ENCODE results near the gene TMEM259.

TMEM259 gene

DNA sequence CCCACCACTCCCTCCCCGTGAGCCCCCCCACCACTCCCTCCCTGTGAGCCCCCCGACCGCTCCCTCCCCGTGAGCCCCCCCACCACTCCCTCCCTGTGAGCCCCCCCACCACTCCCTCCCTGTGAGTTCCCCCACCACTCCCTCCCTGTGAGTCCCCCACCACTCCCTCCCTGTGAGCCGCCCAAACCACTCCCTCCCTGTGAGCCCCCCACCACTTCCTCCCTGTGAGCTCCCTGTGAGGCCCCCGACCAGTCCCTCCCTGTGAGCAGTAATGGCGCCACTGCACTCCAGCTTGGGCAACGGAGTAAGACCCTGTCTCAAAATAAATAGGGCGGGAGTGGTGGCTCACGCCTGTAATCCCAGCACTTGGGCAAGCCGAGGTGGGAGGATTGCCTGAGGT lies 28.9 kb upstream of the TMEM259 start:
- DNase-seq (ENCODE audit: low read depth): no peak
- H3K4me3 ChIP-seq (ENCODE audit: low read depth, low read length): no peak overlapping the region
- TF ChIP-seq, protein P1, sequence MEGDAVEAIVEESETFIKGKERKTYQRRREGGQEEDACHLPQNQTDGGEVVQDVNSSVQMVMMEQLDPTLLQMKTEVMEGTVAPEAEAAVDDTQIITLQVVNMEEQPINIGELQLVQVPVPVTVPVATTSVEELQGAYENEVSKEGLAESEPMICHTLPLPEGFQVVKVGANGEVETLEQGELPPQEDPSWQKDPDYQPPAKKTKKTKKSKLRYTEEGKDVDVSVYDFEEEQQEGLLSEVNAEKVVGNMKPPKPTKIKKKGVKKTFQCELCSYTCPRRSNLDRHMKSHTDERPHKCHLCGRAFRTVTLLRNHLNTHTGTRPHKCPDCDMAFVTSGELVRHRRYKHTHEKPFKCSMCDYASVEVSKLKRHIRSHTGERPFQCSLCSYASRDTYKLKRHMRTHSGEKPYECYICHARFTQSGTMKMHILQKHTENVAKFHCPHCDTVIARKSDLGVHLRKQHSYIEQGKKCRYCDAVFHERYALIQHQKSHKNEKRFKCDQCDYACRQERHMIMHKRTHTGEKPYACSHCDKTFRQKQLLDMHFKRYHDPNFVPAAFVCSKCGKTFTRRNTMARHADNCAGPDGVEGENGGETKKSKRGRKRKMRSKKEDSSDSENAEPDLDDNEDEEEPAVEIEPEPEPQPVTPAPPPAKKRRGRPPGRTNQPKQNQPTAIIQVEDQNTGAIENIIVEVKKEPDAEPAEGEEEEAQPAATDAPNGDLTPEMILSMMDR (IDR thresholded peaks at IDR 0.05; ENCODE audit: insufficient read depth, low read depth, low read length, missing control alignments): no peak

DNA sequence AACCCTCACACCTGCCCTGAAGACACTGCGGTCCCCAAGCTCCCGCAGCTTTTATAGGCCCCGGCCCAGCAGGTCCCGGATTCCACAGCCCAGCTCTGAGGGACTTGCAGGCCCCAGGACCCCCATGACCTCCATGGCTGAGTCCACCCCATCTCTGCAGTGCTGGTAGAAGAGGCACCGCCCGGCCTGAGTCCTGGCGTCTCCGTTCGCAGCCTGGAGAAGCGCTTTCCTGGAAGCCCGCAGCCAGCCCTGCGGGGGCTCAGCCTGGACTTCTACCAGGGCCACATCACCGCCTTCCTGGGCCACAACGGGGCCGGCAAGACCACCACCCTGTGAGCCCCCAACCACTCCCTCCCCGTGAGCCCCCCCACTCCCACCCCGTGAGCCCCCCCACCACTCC lies 28.2 kb upstream of the TMEM259 start:
- TF ChIP-seq, protein P1 (IDR thresholded peaks at IDR 0.05; ENCODE audit: insufficient read depth, low read depth, low read length, missing control alignments): no peak
- H3K4me3 ChIP-seq (ENCODE audit: low read depth, low read length): no peak overlapping the region
- DNase-seq (ENCODE audit: low read depth): no peak

DNA sequence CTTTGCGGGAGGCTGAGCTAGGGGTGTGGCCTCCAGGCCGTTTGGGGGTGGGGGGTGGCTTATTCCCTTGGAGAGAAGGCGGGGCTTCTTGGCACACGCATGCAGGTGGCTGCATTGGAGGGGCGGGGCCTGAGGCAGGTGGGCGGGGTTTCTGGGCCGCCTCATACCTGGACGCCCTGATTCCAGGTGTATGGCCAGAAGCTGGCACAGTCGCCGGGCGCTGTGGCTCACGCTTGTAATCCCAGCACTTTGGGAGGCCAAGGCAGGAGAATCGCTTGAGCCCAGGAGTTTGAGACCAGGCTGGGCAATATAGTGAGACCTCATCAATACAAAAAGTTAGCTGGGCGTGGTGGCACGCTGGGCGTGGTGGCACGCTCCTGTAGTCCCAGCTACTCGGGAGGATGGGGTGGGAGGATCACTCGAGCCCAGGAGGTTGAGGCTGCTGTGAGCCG lies 26.8 kb upstream of the TMEM259 start:
- H3K4me3 ChIP-seq (ENCODE audit: low read depth, low read length): no peak overlapping the region
- no peak for DNase-seq (ENCODE audit: low read depth)
- TF ChIP-seq, protein P1 (IDR thresholded peaks at IDR 0.05; ENCODE audit: insufficient read depth, low read depth, low read length, missing control alignments): no peak

DNA sequence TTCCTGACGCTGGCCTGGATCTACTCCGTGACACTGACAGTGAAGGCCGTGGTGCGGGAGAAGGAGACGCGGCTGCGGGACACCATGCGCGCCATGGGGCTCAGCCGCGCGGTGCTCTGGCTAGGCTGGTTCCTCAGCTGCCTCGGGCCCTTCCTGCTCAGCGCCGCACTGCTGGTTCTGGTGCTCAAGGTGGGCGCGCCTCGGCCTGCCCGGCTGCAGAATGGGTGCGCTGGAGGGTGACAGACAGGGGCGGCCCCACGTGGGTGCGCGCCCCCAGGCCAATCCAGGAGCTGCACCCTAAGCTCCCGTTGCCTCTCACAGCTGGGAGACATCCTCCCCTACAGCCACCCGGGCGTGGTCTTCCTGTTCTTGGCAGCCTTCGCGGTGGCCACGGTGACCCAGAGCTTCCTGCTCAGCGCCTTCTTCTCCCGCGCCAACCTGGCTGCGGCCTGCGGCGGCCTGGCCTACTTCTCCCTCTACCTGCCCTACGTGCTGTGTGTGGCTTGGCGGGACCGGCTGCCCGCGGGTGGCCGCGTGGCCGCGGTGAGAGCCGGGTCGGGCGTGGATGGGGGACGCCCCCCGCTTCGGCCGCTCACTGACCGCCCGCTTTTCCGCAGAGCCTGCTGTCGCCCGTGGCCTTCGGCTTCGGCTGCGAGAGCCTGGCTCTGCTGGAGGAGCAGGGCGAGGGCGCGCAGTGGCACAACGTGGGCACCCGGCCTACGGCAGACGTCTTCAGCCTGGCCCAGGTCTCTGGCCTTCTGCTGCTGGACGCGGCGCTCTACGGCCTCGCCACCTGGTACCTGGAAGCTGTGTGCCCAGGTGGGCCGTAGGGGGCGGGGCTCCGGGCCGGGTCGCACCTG lies 26.1 kb upstream of the TMEM259 start:
- peak; percentile 61 for DNase-seq (ENCODE audit: low read depth)
- H3K4me3 ChIP-seq (ENCODE audit: low read depth, low read length): no peak overlapping the region
- TF ChIP-seq, protein P1 (IDR thresholded peaks at IDR 0.05; ENCODE audit: insufficient read depth, low read depth, low read length, missing control alignments): no peak

DNA sequence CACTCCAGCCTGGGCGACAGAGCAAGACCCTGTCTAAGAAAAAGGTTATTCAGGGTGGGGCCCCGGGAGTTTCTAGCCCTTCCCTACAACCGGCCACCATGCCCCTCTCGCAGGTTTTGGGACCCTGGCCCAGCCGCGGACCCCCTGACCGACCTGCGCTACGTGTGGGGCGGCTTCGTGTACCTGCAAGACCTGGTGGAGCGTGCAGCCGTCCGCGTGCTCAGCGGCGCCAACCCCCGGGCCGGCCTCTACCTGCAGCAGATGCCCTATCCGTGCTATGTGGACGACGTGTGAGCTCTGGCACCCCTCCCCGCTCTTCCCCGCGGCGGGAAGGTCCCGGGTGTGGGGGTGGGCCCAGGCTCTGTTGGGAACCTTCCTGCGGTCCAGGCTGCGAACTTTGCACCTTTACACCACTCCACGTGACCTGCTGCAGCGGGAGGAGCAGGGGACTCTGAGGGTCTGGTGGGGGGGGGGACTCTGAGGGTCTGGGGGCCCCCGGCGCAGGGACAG lies 25.2 kb upstream of the TMEM259 start:
- no peak for DNase-seq (ENCODE audit: low read depth)
- no peak overlapping the region for H3K4me3 ChIP-seq (ENCODE audit: low read depth, low read length)
- TF ChIP-seq, protein P1 (IDR thresholded peaks at IDR 0.05; ENCODE audit: insufficient read depth, low read depth, low read length, missing control alignments): no peak

DNA sequence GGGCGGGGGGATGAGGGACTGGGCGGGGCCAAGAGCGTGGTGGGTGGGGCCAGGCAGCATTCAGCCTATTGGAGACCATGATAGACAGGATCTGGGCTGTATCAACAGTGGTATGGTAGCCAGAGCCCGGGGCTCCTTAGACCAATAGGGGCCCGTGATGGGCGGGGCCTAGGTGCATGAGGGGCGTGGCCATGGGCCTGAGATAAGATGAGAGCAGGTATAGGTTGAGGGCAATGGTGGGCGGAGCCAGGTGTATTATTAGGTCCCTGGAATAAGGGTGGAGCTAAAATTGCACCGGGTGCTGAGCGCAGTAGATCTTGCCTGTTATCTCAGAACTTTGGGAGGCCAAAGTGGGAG lies 24.3 kb upstream of the TMEM259 start:
- TF ChIP-seq, protein P1 (IDR thresholded peaks at IDR 0.05; ENCODE audit: insufficient read depth, low read depth, low read length, missing control alignments): no peak
- no peak overlapping the region for H3K4me3 ChIP-seq (ENCODE audit: low read depth, low read length)
- peak; percentile 86 for DNase-seq (ENCODE audit: low read depth)
